Fibroblast of lung (primary cell): Measurements from ENCODE around the gene NDUFS2. TPM values are rescaled to one million over a fixed set of nuclear protein-coding genes. Genes with fewer than 3 reads are reported as not detected.
"Not testable (repeated sequence)": the region's sequence is repeated elsewhere in the genome, so short reads cannot be mapped to it uniquely, and the experiment has no call there.

Experiments used
- DNase-seq, 2 donors: peaks; one replicate each; pipeline versions ENCODE4 v3.0.0 to v3.0.0-alpha.2; 2010; ENCODE audit warnings: low read depth in 2 of 2
- H2AFZ ChIP-seq: 2 replicates; pipeline ENCODE4 v1.5.1; 2012; ENCODE audit warnings: low read length, control low read depth, inconsistent platforms
- H3K27ac ChIP-seq: 2 replicates; pipeline ENCODE4 v1.5.1; 2011; ENCODE audit warnings: low read length, control low read depth; ENCODE audit not compliant: insufficient read depth
- H3K27me3 ChIP-seq: 2 replicates; pipeline ENCODE4 v1.5.1; 2011; ENCODE audit warnings: mild to moderate bottlenecking, low read length; ENCODE audit not compliant: control insufficient read depth, insufficient read depth
- H3K36me3 ChIP-seq: 2 replicates; pipeline ENCODE4 v1.5.1; 2011; ENCODE audit warnings: low read length; ENCODE audit not compliant: control insufficient read depth, insufficient read depth
- H3K4me1 ChIP-seq: 2 replicates; pipeline ENCODE4 v1.5.1; 2011; ENCODE audit warnings: low read length; ENCODE audit not compliant: control insufficient read depth, insufficient read depth; ENCODE audit errors: extremely low read depth
- H3K4me2 ChIP-seq: 2 replicates; pipeline ENCODE4 v1.5.1; 2011; ENCODE audit warnings: low read length, control low read depth; ENCODE audit not compliant: insufficient read depth; ENCODE audit errors: extremely low read depth
- H3K4me3 ChIP-seq, 4 experiments: fragments of 200-600 bp in 1 of 4; sonication (generic) in 1 of 4; replicated peaks in 1 of 4; 2 replicates each; pipeline ENCODE4 v1.5.1; 2011 to 2016; ENCODE audit warnings: low read length in 4 of 4, low read depth in 3 of 4, mild to moderate bottlenecking in 3 of 4, control low read depth in 2 of 4, inconsistent platforms in 1 of 4, mixed read lengths in 1 of 4; ENCODE audit not compliant: insufficient read depth in 1 of 4; ENCODE audit errors: control extremely low read depth in 1 of 4
- H3K79me2 ChIP-seq: 2 replicates; pipeline ENCODE4 v1.5.1; 2012; ENCODE audit warnings: mild to moderate bottlenecking, low read length, inconsistent platforms; ENCODE audit not compliant: control insufficient read depth, insufficient read depth
- H3K9ac ChIP-seq: 2 replicates; pipeline ENCODE4 v1.5.1; 2011; ENCODE audit warnings: mild to moderate bottlenecking, low read length, control low read depth; ENCODE audit not compliant: insufficient read depth
- H3K9me3 ChIP-seq: 2 replicates; pipeline ENCODE4 v1.5.1; 2012; ENCODE audit warnings: low read depth, low read length; ENCODE audit not compliant: control insufficient read depth, insufficient read depth
- H4K20me1 ChIP-seq: 2 replicates; pipeline ENCODE4 v1.5.1; 2011; ENCODE audit warnings: low read length; ENCODE audit not compliant: control insufficient read depth, insufficient read depth; ENCODE audit errors: extremely low read depth
- CTCF ChIP-seq, 2 donors: IDR thresholded peaks in 1 of 2; conservative IDR thresholded peaks in 1 of 2; 1 replicate in 1 of 2; 2 replicates in 1 of 2; pipeline ENCODE4 v1.5.1; 2011 to 2012; ENCODE audit warnings: low read length in 2 of 2, control low read depth in 1 of 2, inconsistent platforms in 1 of 2, low read depth in 1 of 2, mild to moderate bottlenecking in 1 of 2
- EZH2 ChIP-seq: IDR thresholded peaks from 2 replicates; pipeline ENCODE4 v1.5.1; 2012; ENCODE audit warnings: low read length, control low read depth, mild to moderate bottlenecking; ENCODE audit errors: missing control alignments
- polyA plus RNA-seq, 2 donors: library from polyadenylated mRNA; depleted of rRNA in 1 of 2; stranded (reverse) in 1 of 2; unstranded in 1 of 2; fragments of >200 nt; gene quantifications; 2 replicates each; pipeline ENCODE4 v1.2.1, GENCODE V29; 2011 to 2012; ENCODE audit warnings: missing spikeins in 1 of 2
- total RNA-seq: library from RNA; depleted of rRNA; stranded (reverse); fragments of >200 nt; gene quantifications from 2 replicates; pipeline ENCODE4 v1.2.1, GENCODE V29; 2014

Gene NDUFS2
- total and polyA plus RNA-seq, 2 donors (not counting 1 experiment from before 2014, with no cell fraction given), result 135 to 194 TPM

- Histone ChIP-seq H3K9me3 (no peaks in the 10 kb centered on the region), H3K27ac (no peak overlapping the region), H3K79me2 (no peaks in the 10 kb centered on the region), H3K27me3 (no peaks in the 10 kb centered on the region), H2AFZ (no peak overlapping the region), H3K4me2 (no peak overlapping the region), H3K9ac (no peak overlapping the region), H3K36me3 (no peaks in the 10 kb centered on the region), H3K4me1 (peaks cover 14% of the 10 kb centered on the region), H4K20me1 (no peaks in the 10 kb centered on the region), H3K4me3 (no peak overlapping the region)
- TF ChIP-seq CTCF (conservative IDR thresholded peaks at IDR 0.05 in 1 of 2, IDR thresholded peaks at IDR 0.05 in 1 of 2; ENCODE audit: low read depth in 1 of 2, low read length in 2 of 2) (no peak), EZH2 (no peak)
- DNase-seq, result no peak
Measured at GRCh38 chr1:161220002-161220401, 17.8 kb downstream of the NDUFS2 start.

DNA sequence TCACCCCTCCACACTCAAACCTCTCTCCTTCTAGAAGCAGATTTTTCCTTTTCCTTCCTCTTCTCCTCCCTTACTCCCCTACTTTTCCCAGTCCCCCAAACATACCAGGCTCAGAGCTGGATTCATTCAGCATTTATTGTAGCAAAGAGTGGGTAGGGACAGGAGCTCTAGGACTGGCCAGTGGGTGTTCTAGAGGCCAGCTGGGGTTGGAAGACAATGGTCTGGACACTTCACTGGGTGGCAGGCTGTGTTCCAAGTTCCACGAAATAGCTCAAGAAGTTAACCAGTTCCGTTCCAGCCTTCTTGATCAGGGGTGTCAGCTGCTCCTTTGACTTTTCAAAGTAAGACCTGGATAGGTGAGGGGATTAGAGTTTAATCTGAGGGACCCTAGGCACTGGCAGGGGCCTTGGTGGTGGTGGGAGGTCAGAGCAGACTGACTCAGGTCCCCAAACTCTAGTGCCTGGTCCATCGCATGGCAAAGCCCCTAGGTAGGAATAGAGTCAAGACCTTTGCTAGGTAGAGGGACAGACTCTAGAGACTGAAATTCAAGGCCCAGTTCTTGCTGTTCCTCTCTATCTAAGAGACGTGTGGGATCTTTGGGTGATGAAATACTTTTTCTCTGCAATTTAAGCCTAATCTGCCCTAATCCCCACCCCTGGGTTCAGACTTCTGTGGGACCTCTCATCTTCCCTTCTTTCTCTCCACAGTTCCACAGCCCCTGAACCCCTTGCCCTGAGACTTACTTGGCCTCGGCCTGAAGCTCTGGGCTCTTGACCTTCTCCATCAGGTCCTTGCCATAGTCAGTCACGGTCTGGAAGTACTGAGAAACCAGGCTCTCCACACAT is 20.2 kb downstream of the NDUFS2 start:
- no peak overlapping the region for H2AFZ ChIP-seq
- no peaks in the 10 kb centered on the region for H4K20me1 ChIP-seq
- no peak overlapping the region for H3K4me2 ChIP-seq
- no peak overlapping the region for H3K27ac ChIP-seq
- H3K36me3 ChIP-seq, result no peaks in the 10 kb centered on the region
- H3K9ac ChIP-seq, result no peak overlapping the region
- no peak for DNase-seq
- no peak for TF ChIP-seq CTCF (conservative IDR thresholded peaks at IDR 0.05 in 1 of 2, IDR thresholded peaks at IDR 0.05 in 1 of 2; ENCODE audit: low read depth in 1 of 2, low read length in 2 of 2)
- no peak for TF ChIP-seq EZH2
- peaks cover 10% of the 10 kb centered on the region for H3K4me1 ChIP-seq
- no peaks in the 10 kb centered on the region for H3K79me2 ChIP-seq
- no peaks in the 10 kb centered on the region for H3K27me3 ChIP-seq
- H3K4me3 ChIP-seq, result no peak overlapping the region
- no peaks in the 10 kb centered on the region for H3K9me3 ChIP-seq

DNA sequence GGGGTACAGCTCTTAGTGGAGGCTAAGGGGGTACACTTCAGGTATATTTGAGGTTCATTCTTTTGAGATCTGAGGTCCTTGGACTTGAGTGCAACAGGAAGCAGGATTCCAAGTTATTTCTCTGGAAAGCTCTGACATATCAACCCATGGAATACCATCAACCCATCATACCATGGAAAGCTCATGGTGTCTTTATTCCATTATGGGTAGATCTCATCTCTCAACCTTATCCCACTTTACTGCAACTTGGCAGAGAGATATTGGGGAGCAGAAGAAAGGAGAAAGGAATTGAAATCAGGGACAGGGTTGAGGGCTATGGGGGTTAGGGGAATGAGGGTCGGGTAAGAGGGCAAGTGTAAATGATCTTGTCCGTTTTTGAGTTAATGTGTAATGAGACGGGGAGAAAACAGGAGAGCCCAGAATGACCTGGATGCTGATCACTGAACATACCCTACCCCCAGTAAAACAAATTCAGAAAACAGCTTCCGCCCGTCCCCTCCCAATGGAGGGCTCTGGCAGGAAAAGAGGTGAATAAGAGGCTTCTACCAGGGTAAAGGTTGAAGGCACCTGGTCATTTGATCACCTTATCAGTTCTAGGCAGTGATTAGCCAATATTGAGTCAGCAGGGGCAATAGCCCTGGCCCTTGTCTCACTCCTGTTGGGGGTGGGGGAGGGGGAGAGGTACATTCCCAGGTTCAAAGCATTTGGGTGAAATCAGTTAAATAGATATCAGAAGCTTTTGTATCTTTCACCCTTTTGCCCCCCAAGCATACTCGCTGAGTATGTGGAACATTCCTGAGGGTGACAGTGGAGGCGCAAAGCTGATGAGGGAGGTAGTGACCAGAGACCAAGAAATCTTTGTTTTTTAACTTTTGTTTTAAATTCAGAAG is 21.9 kb downstream of the NDUFS2 start:
- TF ChIP-seq EZH2 (no peak), CTCF (conservative IDR thresholded peaks at IDR 0.05 in 1 of 2, IDR thresholded peaks at IDR 0.05 in 1 of 2; ENCODE audit: low read depth in 1 of 2, low read length in 2 of 2) (no peak)
- Histone ChIP-seq H3K36me3 (peaks cover 7% of the 10 kb centered on the region), H3K79me2 (no peaks in the 10 kb centered on the region)

GRCh38 chr1:161224695-161225087 is 22.5 kb downstream of the NDUFS2 start:
- not testable (repeated sequence) for H3K27ac ChIP-seq, DNase-seq, H2AFZ ChIP-seq, H3K9me3 ChIP-seq, H3K4me1 ChIP-seq, H3K4me2 ChIP-seq, H3K79me2 ChIP-seq, H3K27me3 ChIP-seq, H4K20me1 ChIP-seq, H3K9ac ChIP-seq, H3K4me3 ChIP-seq, H3K36me3 ChIP-seq

More for the DNA sequence above, 21.9 kb downstream of the NDUFS2 start:
- Histone ChIP-seq H4K20me1 (no peaks in the 10 kb centered on the region), H3K27ac (no peak overlapping the region), H3K27me3 (no peaks in the 10 kb centered on the region), H3K4me3 (no peak overlapping the region), H3K4me1 (peaks cover 6% of the 10 kb centered on the region), H2AFZ (no peak overlapping the region), H3K9ac (no peak overlapping the region), H3K4me2 (no peak overlapping the region), H3K9me3 (no peaks in the 10 kb centered on the region)
- DNase-seq, result no peak
